ENCODE data around the gene HSPA14. TPM values are rescaled to one million over a fixed set of nuclear protein-coding genes. Genes with fewer than 3 reads are reported as not detected.

Gene HSPA14, protein sequence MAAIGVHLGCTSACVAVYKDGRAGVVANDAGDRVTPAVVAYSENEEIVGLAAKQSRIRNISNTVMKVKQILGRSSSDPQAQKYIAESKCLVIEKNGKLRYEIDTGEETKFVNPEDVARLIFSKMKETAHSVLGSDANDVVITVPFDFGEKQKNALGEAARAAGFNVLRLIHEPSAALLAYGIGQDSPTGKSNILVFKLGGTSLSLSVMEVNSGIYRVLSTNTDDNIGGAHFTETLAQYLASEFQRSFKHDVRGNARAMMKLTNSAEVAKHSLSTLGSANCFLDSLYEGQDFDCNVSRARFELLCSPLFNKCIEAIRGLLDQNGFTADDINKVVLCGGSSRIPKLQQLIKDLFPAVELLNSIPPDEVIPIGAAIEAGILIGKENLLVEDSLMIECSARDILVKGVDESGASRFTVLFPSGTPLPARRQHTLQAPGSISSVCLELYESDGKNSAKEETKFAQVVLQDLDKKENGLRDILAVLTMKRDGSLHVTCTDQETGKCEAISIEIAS
- total RNA-seq (2021; ENCODE audit: unreplicated experiment) (19.9 TPM), Bru-seq, nascent RNA (percentile 73 among the genes with signal in this experiment), BruChase-seq, experiment 1, labeled RNA remaining after a 6-hour chase (percentile 82 among the genes with signal in this experiment), BruChase-seq, experiment 2, labeled RNA remaining after a 2-hour chase (percentile 78 among the genes with signal in this experiment)
- 7.8 and 9.6 TPM in 2 replicates for polyA plus RNA-seq (2012)
- long read RNA-seq, transcript HSPA14-201 (14 exons, 1,904 nt), result major isoform, 48 of 71 reads
- long read RNA-seq, partial matches to known transcripts, result 5 of 71 reads
- long read RNA-seq, other reads (novel, unspliced or antisense), result 17 of 71 reads

DNA sequence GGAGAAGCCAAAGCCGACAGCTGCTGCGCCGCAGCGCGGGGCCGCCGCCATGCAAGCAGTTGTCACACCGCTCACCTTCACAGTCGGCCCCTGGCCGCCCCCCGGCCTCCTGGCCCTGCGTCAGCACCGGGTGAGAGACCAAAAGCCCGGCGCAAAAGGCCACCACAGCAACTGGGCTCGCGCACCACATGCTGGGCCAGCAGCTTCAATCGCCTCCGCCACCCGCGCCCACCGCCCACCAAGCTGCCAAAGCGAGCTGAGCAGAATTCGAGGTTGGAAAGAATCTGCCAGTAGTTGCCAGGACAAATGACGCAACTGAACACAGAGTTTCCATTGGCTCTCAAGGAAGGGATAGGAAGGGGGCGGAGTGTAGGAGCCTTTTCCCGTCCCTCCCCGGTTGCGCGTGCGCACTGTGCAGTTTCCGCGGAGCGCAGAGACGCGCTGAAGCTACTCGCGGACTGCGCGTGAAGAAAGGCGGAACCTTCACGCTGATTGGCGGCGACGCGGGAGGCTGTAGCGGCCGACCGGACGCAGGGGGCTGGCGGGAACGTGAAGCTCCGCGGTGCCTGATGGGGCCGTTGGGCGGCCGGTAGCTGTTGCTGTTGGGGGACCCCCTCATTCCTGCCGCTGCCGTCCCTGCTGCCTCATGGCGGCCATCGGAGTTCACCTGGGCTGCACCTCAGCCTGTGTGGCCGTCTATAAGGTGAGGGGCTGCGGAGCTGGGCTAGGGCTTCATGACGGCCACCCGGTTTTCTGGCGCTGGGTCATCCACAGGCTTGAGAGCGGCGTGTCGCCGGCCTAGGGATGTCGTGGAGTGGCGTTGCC lies at the start of gene HSPA14, which contains the start of the genes CDNF and MSANTD7:
HSPA14 (plus strand) TSS at position 550 of the 825 bp plus-strand sequence; CDS start at position 647, 97 bp downstream.
CDNF (minus strand) TSS at position 281 of the 825 bp plus-strand sequence; CDS start at position 190, 91 bp downstream.
MSANTD7 (plus strand) TSS at position 550 of the 825 bp plus-strand sequence. CDS start 3,979 bp downstream, outside the sequence.
- intact Hi-C loops (cut with micrococcal nuclease), result loop anchor here (2.0 to 5.0 kb wide), 3 partner anchors 39 to 269 kb away; partner anchors contain the start of genes DCLRE1C and SUV39H2
- ChIA-PET POLR2A (interaction anchor here (0.9 to 1.9 kb wide), 7 partner anchors 10 to 121 kb away, joined by 3 to 14 read pairs (median 5); partner anchors contain the start of genes DCLRE1C, MEIG1 and SUV39H2), RAD21 (ENCODE audit: low non-redundant PET in 1 of 2, low total read pairs in 2 of 2, uncharacterized antibody in 2 of 2, unreplicated experiment in 2 of 2) (interaction anchor here in 1 of 2 experiments (0.6 kb wide), 1 partner anchor 326 kb away, joined by 3 read pairs; no protein-coding TSS in a partner anchor), CTCF (interaction anchor here (1.0 to 3.2 kb wide), 8 partner anchors 15 to 315 kb away, joined by 3 to 16 read pairs (median 4); no protein-coding TSS in a partner anchor)
- DNase-seq (ENCODE audit: low read depth, low spot score) (peak; percentile 98), ATAC-seq (peak; percentile 94)
- Histone ChIP-seq H3K9ac (ENCODE audit: low read length) (peak within 1 kb of the TSS; percentile 98), H3K4me3 (replicated peaks in 1 of 2; ENCODE audit: low read depth in 1 of 2, low read length in 2 of 2) (peak within 1 kb of the TSS; percentile 84 to 93), H3K4me2 (ENCODE audit: low read length) (peak within 1 kb of the TSS; percentile 88), H2AFZ (ENCODE audit: low read depth, low read length, poor library complexity, severe bottlenecking) (peak within 1 kb of the TSS; percentile 3), H3K4me1 (ENCODE audit: control insufficient read depth in 1 of 2, insufficient read depth in 2 of 2, low read length in 2 of 2) (peaks cover 2 to 20% of the 10 kb centered on the region in 2 experiments; a peak in 3 of 4 replicates), H3K9me2 (ENCODE audit: insufficient read depth) (no peaks in the 10 kb centered on the region), H3K36me3 (ENCODE audit: control insufficient read depth in 1 of 2, insufficient read depth in 2 of 2, low read length in 2 of 2) (peaks cover 24 to 26% of the 10 kb centered on the region in 2 experiments; a peak in 3 of 4 replicates), H4K20me1 (ENCODE audit: insufficient read depth) (no peaks in the 10 kb centered on the region), H3K79me2 (ENCODE audit: insufficient read depth, low read length) (peaks cover 48% of the 10 kb centered on the region), H3K9me3 (ENCODE audit: control insufficient read depth in 1 of 2, insufficient read depth in 1 of 2, low read depth in 1 of 2, low read length in 2 of 2) (no peaks in the 10 kb centered on the region), H3K27ac (ENCODE audit: low read depth, low read length) (peak within 1 kb of the TSS; percentile 83), H3K27me3 (ENCODE audit: insufficient read depth, low read length) (no peaks in the 10 kb centered on the region)
- BruUV-seq (replicated peaks), result no TSS peak
- peak; percentile 87 for TF ChIP-seq SP1 (IDR thresholded peaks at IDR 0.05; ENCODE audit: low read depth)
- TF ChIP-seq JUND (IDR thresholded peaks at IDR 0.05), result no peak
- TF ChIP-seq EGR1 (IDR thresholded peaks at IDR 0.05; ENCODE audit: low read depth), result peak; percentile 69
- no peak for TF ChIP-seq ZNF274 (IDR thresholded peaks at IDR 0.05; ENCODE audit: low read depth, low read length)
- TF ChIP-seq ZFX (IDR thresholded peaks at IDR 0.05), result peak; percentile 65; the same call in 1 of the 2 replicates
- peak; percentile 57 for TF ChIP-seq TCF7L2 (IDR thresholded peaks at IDR 0.05; ENCODE audit: borderline replicate concordance, extremely low read depth, insufficient read depth, insufficient read length)
- TF ChIP-seq, protein P1, sequence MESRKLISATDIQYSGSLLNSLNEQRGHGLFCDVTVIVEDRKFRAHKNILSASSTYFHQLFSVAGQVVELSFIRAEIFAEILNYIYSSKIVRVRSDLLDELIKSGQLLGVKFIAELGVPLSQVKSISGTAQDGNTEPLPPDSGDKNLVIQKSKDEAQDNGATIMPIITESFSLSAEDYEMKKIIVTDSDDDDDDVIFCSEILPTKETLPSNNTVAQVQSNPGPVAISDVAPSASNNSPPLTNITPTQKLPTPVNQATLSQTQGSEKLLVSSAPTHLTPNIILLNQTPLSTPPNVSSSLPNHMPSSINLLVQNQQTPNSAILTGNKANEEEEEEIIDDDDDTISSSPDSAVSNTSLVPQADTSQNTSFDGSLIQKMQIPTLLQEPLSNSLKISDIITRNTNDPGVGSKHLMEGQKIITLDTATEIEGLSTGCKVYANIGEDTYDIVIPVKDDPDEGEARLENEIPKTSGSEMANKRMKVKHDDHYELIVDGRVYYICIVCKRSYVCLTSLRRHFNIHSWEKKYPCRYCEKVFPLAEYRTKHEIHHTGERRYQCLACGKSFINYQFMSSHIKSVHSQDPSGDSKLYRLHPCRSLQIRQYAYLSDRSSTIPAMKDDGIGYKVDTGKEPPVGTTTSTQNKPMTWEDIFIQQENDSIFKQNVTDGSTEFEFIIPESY (IDR thresholded peaks at IDR 0.05; ENCODE audit: extremely low read depth, insufficient replicate concordance, low read length), result peak; percentile 71
- peak; percentile 73 for TF ChIP-seq SIN3A (IDR thresholded peaks at IDR 0.05; ENCODE audit: low read depth)
- TF ChIP-seq POLR2A (IDR thresholded peaks at IDR 0.05; ENCODE audit: borderline replicate concordance, extremely low read depth, insufficient read depth, insufficient read length), result peak; percentile 75
- TF ChIP-seq EZH2phosphoT487 (IDR thresholded peaks at IDR 0.05; ENCODE audit: borderline replicate concordance), result no peak
- TF ChIP-seq POLR2AphosphoS5 (IDR thresholded peaks at IDR 0.05; ENCODE audit: low read depth, low read length), result peak; percentile 77
- peak; percentile 7 for TF ChIP-seq YY1 (IDR thresholded peaks at IDR 0.05; ENCODE audit: extremely low read depth, insufficient replicate concordance, low read depth, low read length)
- TF ChIP-seq ELF1 (IDR thresholded peaks at IDR 0.05; ENCODE audit: borderline replicate concordance, low read depth), result no peak; the same call in 1 of the 2 replicates
- TF ChIP-seq MAX (IDR thresholded peaks at IDR 0.05), result peak; percentile 46

Data from HCT116 (cell line).